ENCODE measurements around the gene DTD2. TPM values are rescaled to one million over a fixed set of nuclear protein-coding genes. Genes with fewer than 3 reads are reported as not detected.

The DTD2 gene
- total RNA-seq (10 to 100 TPM; 13.0 to 34.1 (median 22.0) TPM), polyA plus RNA-seq (10 to 100 TPM; 11.1 to 15.8 TPM)
- long read RNA-seq, donor 1: 0 reads
- long read RNA-seq, donor 2, partial matches to known transcripts: 7 of 10 reads
- long read RNA-seq, donor 2, other reads (novel, unspliced or antisense): 0 of 10 reads
- long read RNA-seq, donor 3, partial matches to known transcripts: 1 of 3 reads
- long read RNA-seq, donor 3, other reads (novel, unspliced or antisense): 0 of 3 reads

DNA sequence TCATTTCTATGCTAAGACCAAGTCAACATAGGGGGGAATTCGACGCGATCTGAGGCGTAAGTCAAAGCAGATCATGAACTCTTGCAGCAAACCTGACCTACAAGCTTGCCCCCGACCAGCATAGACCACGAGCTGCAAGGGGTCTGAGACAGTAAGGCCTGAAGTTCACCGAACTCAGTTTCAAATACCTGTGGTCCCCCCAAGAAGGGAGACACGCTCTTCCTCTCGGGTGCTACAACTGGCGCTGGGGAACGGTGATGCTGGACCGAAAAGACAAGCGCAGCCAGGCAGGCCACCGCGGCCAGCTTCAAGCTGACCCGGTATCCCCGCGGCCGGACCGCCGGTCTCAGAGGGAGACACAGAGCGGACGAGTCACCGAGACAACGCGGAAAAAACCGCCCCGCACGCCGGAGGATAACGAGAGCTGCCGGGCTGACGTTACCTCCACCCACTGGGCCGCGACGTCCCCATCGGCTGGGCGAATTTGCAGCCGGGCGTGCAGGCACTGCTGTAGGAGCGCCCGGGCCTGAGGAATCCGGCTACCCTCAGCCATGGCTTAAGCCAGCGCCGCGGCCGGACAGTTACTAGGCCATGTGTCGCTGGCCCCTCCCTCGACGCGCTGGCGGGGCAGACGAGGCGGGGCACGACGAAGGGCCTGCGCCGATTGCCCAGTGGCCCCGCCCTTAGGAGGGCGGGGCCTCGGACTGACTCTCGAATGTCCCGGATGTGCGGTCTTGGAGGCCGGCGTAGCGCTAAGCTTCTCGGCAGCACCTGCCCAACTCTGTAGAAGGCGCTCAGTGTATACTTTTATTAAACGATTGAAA is at the start of gene DTD2:
DTD2 (minus strand) TSS at position 666 of the 824 bp plus-strand sequence; CDS start at position 553, 113 bp downstream.
- intact Hi-C loops (cut with DNase I): no loop called here
- H3K4me3 ChIP-seq: peak within 1 kb of the TSS; percentile 85
- no peaks in the 10 kb centered on the region for H3K9me3 ChIP-seq
- peak; percentile 93 to 96 (median 94) for DNase-seq
- TF ChIP-seq, protein P1, sequence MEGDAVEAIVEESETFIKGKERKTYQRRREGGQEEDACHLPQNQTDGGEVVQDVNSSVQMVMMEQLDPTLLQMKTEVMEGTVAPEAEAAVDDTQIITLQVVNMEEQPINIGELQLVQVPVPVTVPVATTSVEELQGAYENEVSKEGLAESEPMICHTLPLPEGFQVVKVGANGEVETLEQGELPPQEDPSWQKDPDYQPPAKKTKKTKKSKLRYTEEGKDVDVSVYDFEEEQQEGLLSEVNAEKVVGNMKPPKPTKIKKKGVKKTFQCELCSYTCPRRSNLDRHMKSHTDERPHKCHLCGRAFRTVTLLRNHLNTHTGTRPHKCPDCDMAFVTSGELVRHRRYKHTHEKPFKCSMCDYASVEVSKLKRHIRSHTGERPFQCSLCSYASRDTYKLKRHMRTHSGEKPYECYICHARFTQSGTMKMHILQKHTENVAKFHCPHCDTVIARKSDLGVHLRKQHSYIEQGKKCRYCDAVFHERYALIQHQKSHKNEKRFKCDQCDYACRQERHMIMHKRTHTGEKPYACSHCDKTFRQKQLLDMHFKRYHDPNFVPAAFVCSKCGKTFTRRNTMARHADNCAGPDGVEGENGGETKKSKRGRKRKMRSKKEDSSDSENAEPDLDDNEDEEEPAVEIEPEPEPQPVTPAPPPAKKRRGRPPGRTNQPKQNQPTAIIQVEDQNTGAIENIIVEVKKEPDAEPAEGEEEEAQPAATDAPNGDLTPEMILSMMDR (IDR thresholded peaks at IDR 0.05): no peak
- peak; percentile 77 for TF ChIP-seq POLR2A (IDR thresholded peaks at IDR 0.05)
- 1 to 2% (median 1%) methylated on average over 48 to 70 of the region's 70 CpGs for WGBS, 3 donors
- H3K4me1 ChIP-seq (ENCODE audit: insufficient read depth): peaks cover 2% of the 10 kb centered on the region
- H3K27me3 ChIP-seq: no peaks in the 10 kb centered on the region
- H3K36me3 ChIP-seq: no peaks in the 10 kb centered on the region
- peak within 1 kb of the TSS; percentile 23 to 84 for H3K27ac ChIP-seq

DNA sequence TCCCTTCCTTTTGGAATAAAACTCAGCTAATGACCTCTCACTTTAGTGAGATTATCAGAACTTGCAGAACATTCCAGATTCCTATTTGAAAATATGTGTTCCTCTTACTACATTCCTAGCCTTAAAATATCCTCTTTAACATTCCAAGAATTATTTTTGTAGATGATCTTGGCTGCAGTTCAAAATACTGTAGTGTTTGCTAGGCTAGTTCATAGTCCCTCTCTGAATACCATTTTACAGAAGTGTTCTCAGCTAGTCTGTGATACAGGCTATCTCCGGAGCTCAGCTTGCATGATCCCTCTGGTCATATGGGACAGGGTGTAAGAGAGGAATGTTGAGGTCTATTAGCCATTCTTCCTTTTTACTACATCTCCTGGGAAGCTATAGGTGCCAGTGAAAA is 48.1 kb upstream of the DTD2 start:
- DNase-seq: no peak
- H3K9me3 ChIP-seq: no peaks in the 10 kb centered on the region
- intact Hi-C loops (cut with DNase I): loop anchor here in 1 of 4 donors (10.0 kb wide), 1 partner anchor 739 kb away; no protein-coding TSS in a partner anchor
- TF ChIP-seq, protein P1 (IDR thresholded peaks at IDR 0.05): no peak
- TF ChIP-seq POLR2A (IDR thresholded peaks at IDR 0.05): no peak
- no peak for TF ChIP-seq EP300 (IDR thresholded peaks at IDR 0.05)
- WGBS, 3 donors: 0 to 19% (median 6%) methylated on average over 1 of the region's 1 CpG
- peaks cover 8% of the 10 kb centered on the region for H3K4me1 ChIP-seq (ENCODE audit: insufficient read depth)
- no peak overlapping the region for H3K4me3 ChIP-seq
- no peaks in the 10 kb centered on the region for H3K36me3 ChIP-seq
- no peaks in the 10 kb centered on the region for H3K27me3 ChIP-seq
- no peak overlapping the region for H3K27ac ChIP-seq

DNA sequence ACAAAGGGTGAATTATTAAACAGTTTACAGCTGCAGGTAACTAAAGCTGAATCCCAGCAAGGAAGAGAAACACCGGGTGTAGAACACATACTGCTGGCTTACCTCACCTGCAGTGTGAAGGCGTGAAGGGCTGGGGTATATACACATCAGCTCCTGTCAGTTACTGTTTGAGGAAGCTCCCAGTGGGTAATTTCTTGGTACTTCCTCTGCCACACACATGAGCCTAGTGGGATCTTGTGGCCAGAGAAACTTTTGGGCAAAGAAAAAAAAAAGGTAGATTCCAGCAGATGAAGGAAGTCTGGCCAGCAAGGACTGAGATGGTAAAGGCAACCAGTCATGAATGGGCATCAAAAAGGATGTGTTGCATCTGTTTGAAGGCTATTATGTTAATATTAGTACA is 44.6 kb upstream of the DTD2 start:
- Histone ChIP-seq H3K36me3 (no peaks in the 10 kb centered on the region), H3K4me1 (ENCODE audit: insufficient read depth) (peaks cover 5% of the 10 kb centered on the region), H3K27me3 (no peaks in the 10 kb centered on the region), H3K4me3 (no peak overlapping the region), H3K27ac (no peak overlapping the region), H3K9me3 (no peaks in the 10 kb centered on the region)
- intact Hi-C loops (cut with DNase I): loop anchor here in 1 of 4 donors (10.0 kb wide), 1 partner anchor 743 kb away; no protein-coding TSS in a partner anchor
- no peak for DNase-seq
- TF ChIP-seq EP300 (IDR thresholded peaks at IDR 0.05): no peak
- no peak for TF ChIP-seq POLR2A (IDR thresholded peaks at IDR 0.05)
- TF ChIP-seq, protein P1 (IDR thresholded peaks at IDR 0.05): no peak
- 87 to 90% (median 89%) methylated on average over 2 of the region's 2 CpGs for whole genome bisulfite sequencing, 3 donors

DNA sequence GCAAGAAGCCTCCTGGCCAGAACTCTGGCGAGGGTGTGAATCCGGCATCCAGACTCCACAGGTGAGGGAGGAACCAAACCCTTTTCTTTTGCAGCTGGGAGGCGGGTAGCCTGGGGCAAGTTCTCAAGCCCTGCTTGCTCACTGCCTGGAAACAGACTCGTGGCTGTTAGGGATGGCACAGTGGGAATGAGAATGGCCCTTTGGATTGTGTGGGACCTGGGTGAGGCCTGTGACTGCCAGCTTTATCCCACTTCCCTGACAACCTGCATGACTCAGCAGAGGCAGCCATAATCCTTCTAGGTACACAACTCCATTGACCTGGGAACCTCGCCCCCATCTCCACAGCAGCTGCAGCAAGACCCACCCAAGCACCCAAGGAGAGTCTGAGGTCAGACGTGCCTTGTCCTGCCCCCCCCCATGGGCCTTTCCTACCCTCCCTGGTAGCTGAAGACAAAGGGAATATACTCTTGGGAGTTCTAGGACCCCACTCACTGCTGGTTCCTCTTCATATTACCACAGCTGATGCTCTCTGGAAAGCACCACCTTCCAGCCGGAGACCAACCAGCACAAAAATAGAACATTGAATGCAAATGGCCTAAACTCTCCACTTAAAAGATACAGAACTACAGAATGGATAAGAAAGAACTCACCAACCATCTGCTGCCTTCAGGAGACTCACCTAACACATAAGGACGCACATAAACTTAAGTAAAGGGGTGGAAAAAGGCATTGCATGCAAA is 35.6 kb upstream of the DTD2 start:
- peaks cover 0 to 3% of the 10 kb centered on the region in 2 donors for H3K9me3 ChIP-seq
- H3K27ac ChIP-seq: no peak overlapping the region
- no peak overlapping the region for H3K4me3 ChIP-seq
- WGBS, 3 donors: 90 to 93% (median 91%) methylated on average over 8 of the region's 8 CpGs
- no peak for DNase-seq
- H3K36me3 ChIP-seq: no peaks in the 10 kb centered on the region
- no peak for TF ChIP-seq EP300 (IDR thresholded peaks at IDR 0.05)
- TF ChIP-seq, protein P1 (IDR thresholded peaks at IDR 0.05): no peak
- TF ChIP-seq POLR2A (IDR thresholded peaks at IDR 0.05): no peak
- no peaks in the 10 kb centered on the region for H3K4me1 ChIP-seq (ENCODE audit: insufficient read depth)
- H3K27me3 ChIP-seq: no peaks in the 10 kb centered on the region
- intact Hi-C loops (cut with DNase I): no loop called here

Data from ovary (tissue), 10 donors.